ENCODE measurements around the gene GNB1L. TPM values are rescaled to one million over a fixed set of nuclear protein-coding genes. Genes with fewer than 3 reads are reported as not detected.

Gene GNB1L
- total RNA-seq, 1 experiment from 2014 or later: 10.3 TPM

GRCh38 chr22:19878461-19879245 is 24.0 kb upstream of the GNB1L start:
- ChIA-PET POLR2A (ENCODE audit: unreplicated experiment) (no interaction called here), CTCF (no interaction called here)
- H3K27me3 ChIP-seq (ENCODE audit: insufficient read depth, low read depth): no peaks in the 10 kb centered on the region
- no peaks in the 10 kb centered on the region for H3K9me3 ChIP-seq (ENCODE audit: insufficient read depth, low read depth)
- intact Hi-C loops (cut with micrococcal nuclease; ENCODE audit: unreplicated experiment): no loop called here
- no peak overlapping the region for H3K4me3 ChIP-seq
- H3K9me2 ChIP-seq (ENCODE audit: insufficient read depth): no peaks in the 10 kb centered on the region
- peaks cover 24% of the 10 kb centered on the region for H3F3A ChIP-seq (ENCODE audit: insufficient read depth, low read depth)
- no peak overlapping the region for H2AFZ ChIP-seq
- TF ChIP-seq EZH2 (IDR thresholded peaks at IDR 0.05; ENCODE audit: low read depth) (no peak), CTCF (conservative IDR thresholded peaks at IDR 0.05) (no peak)
- DNase-seq: no peak
- H3K27ac ChIP-seq: no peak overlapping the region
- H3K4me2 ChIP-seq: no peak overlapping the region
- H3K36me3 ChIP-seq (ENCODE audit: low read depth): no peaks in the 10 kb centered on the region
- H3K4me1 ChIP-seq (replicated peaks; ENCODE audit: insufficient read depth): peaks cover 25% of the 10 kb centered on the region
- H4K20me1 ChIP-seq (ENCODE audit: insufficient read depth): no peaks in the 10 kb centered on the region; the same call in 1 of the 2 replicates
- H3K79me2 ChIP-seq (ENCODE audit: low read depth): no peaks in the 10 kb centered on the region
- BruUV-seq (replicated peaks): no TSS peak

GRCh38 chr22:19877626-19878339 is 23.1 kb upstream of the GNB1L start:
- Histone ChIP-seq H3K9me2 (ENCODE audit: insufficient read depth) (no peaks in the 10 kb centered on the region), H3K27me3 (ENCODE audit: insufficient read depth, low read depth) (no peaks in the 10 kb centered on the region), H3K27ac (no peak overlapping the region), H3K4me3 (no peak overlapping the region), H4K20me1 (ENCODE audit: insufficient read depth) (no peaks in the 10 kb centered on the region; the same call in 1 of the 2 replicates), H3F3A (ENCODE audit: insufficient read depth, low read depth) (peaks cover 15% of the 10 kb centered on the region), H3K36me3 (ENCODE audit: low read depth) (no peaks in the 10 kb centered on the region), H2AFZ (no peak overlapping the region), H3K4me1 (replicated peaks; ENCODE audit: insufficient read depth) (peaks cover 25% of the 10 kb centered on the region), H3K4me2 (no peak overlapping the region), H3K9me3 (ENCODE audit: insufficient read depth, low read depth) (no peaks in the 10 kb centered on the region), H3K79me2 (ENCODE audit: low read depth) (no peaks in the 10 kb centered on the region)
- no peak for DNase-seq
- no TSS peak for BruUV-seq (replicated peaks)
- ChIA-PET CTCF (no interaction called here), POLR2A (ENCODE audit: unreplicated experiment) (no interaction called here)
- no peak for TF ChIP-seq CTCF (conservative IDR thresholded peaks at IDR 0.05)
- TF ChIP-seq EZH2 (IDR thresholded peaks at IDR 0.05; ENCODE audit: low read depth): no peak
- intact Hi-C loops (cut with micrococcal nuclease; ENCODE audit: unreplicated experiment): no loop called here

- CTCF ChIA-PET: no interaction called here
Observed at GRCh38 chr22:19876941-19877625, 22.4 kb upstream of the GNB1L start.

More at GRCh38 chr22:19876941-19877625, 22.4 kb upstream of the GNB1L start:
- H3K9me2 ChIP-seq (ENCODE audit: insufficient read depth): no peaks in the 10 kb centered on the region
- peaks cover 19% of the 10 kb centered on the region for H3K4me1 ChIP-seq (replicated peaks; ENCODE audit: insufficient read depth)
- POLR2A ChIA-PET (ENCODE audit: unreplicated experiment): no interaction called here
- no peak overlapping the region for H3K4me2 ChIP-seq
- H2AFZ ChIP-seq: no peak overlapping the region
- no peak overlapping the region for H3K4me3 ChIP-seq
- H3K27ac ChIP-seq: no peak overlapping the region
- H3F3A ChIP-seq (ENCODE audit: insufficient read depth, low read depth): peaks cover 8% of the 10 kb centered on the region
- no peak for DNase-seq
- no peaks in the 10 kb centered on the region for H3K79me2 ChIP-seq (ENCODE audit: low read depth)
- H3K9me3 ChIP-seq (ENCODE audit: insufficient read depth, low read depth): no peaks in the 10 kb centered on the region
- TF ChIP-seq CTCF (conservative IDR thresholded peaks at IDR 0.05) (no peak), EZH2 (IDR thresholded peaks at IDR 0.05; ENCODE audit: low read depth) (no peak)
- BruUV-seq (replicated peaks): no TSS peak
- intact Hi-C loops (cut with micrococcal nuclease; ENCODE audit: unreplicated experiment): no loop called here
- H3K27me3 ChIP-seq (ENCODE audit: insufficient read depth, low read depth): no peaks in the 10 kb centered on the region
- H4K20me1 ChIP-seq (ENCODE audit: insufficient read depth): no peaks in the 10 kb centered on the region; the same call in 1 of the 2 replicates
- no peaks in the 10 kb centered on the region for H3K36me3 ChIP-seq (ENCODE audit: low read depth)
